Fibroblast of the aortic adventitia (primary cell): Measurements from ENCODE around the gene L3MBTL4. TPM values are rescaled to one million over a fixed set of nuclear protein-coding genes. Genes with fewer than 3 reads are reported as not detected.

Source experiments
- DNase-seq: peaks from one replicate; pipeline ENCODE4 v3.0.0-alpha.2; 2010; ENCODE audit warnings: low read depth
- H3K4me3 ChIP-seq: 2 replicates; pipeline ENCODE4 v1.5.1; 2011; ENCODE audit warnings: low read depth, mild to moderate bottlenecking, control low read depth, low read length, moderate library complexity
- total RNA-seq: library from RNA; depleted of rRNA; stranded (reverse); fragments of >200 nt; gene quantifications from 2 replicates; pipeline ENCODE4 v1.2.3, GENCODE V29; 2012; ENCODE audit warnings: low replicate concordance
- TF ChIP-seq, protein P1 (sequence below): IDR thresholded peaks from 2 replicates; pipeline ENCODE4 v1.5.1; 2011; ENCODE audit warnings: mild to moderate bottlenecking, low read length, control low read depth, inconsistent platforms; ENCODE audit not compliant: insufficient read depth

L3MBTL4 gene
- total RNA-seq, 1 donor, result not detected

GRCh38 chr18:5979971-5980457, 434.7 kb downstream of the L3MBTL4 start:
- TF ChIP-seq, protein P1, sequence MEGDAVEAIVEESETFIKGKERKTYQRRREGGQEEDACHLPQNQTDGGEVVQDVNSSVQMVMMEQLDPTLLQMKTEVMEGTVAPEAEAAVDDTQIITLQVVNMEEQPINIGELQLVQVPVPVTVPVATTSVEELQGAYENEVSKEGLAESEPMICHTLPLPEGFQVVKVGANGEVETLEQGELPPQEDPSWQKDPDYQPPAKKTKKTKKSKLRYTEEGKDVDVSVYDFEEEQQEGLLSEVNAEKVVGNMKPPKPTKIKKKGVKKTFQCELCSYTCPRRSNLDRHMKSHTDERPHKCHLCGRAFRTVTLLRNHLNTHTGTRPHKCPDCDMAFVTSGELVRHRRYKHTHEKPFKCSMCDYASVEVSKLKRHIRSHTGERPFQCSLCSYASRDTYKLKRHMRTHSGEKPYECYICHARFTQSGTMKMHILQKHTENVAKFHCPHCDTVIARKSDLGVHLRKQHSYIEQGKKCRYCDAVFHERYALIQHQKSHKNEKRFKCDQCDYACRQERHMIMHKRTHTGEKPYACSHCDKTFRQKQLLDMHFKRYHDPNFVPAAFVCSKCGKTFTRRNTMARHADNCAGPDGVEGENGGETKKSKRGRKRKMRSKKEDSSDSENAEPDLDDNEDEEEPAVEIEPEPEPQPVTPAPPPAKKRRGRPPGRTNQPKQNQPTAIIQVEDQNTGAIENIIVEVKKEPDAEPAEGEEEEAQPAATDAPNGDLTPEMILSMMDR, result no peak
- DNase-seq, result no peak
- no peak overlapping the region for H3K4me3 ChIP-seq

DNA sequence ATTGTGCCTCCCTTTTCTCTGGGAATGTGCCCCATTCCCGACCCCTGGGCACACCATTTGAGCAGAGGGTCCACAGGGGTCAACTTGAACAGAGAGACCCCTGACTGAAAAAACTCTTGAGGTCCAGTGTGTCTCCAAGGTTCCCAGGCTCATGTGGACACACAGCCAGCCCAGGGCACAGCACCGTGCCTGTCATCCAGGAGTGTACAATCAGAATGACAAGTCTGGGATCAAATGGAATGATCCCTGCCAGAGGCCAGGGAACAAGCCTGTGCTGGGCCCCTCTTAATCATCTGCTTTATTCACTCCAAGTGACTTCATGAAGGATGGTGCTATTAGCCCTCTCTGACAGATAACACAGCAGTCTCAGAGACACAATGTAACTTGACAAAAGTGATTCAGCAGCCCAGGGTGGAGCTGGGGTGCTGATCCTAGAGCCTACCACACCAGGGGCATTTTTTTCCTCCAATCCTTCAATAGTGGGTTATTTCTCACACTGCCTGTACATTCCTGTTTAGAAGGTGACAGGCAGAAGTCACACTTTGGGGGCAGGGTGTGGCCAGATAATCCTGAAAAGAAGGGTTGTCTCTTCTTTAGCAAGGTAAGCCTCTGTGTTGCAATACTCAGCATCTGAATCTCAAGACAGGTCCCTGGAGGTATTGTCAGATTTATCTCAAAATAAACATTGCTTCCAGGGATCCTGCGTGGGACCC, 435.4 kb downstream of the L3MBTL4 start:
- H3K4me3 ChIP-seq, result no peak overlapping the region
- DNase-seq, result no peak
- TF ChIP-seq, protein P1, result no peak

DNA sequence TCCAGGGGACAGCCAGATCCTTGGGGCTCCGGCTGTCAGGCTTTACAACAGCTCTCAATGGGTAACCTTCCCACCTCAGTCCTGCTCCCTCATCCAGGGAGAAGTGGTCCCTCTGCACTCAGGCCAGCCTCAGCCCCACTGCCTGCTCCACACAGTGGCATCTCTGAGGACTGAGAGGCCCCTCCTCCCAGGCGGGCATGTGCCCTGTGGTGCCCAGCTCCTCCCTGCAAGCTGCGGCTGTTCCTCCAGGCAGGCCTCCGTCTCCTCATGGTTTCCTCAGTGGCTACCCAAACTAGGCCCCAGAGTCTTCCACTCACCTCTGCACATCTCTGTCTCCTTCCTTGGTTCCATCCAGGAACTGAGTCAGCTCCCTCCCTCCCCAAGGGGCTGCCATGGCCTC, 437.7 kb downstream of the L3MBTL4 start:
- H3K4me3 ChIP-seq, result no peak overlapping the region
- TF ChIP-seq, protein P1, result no peak
- DNase-seq, result no peak

DNA sequence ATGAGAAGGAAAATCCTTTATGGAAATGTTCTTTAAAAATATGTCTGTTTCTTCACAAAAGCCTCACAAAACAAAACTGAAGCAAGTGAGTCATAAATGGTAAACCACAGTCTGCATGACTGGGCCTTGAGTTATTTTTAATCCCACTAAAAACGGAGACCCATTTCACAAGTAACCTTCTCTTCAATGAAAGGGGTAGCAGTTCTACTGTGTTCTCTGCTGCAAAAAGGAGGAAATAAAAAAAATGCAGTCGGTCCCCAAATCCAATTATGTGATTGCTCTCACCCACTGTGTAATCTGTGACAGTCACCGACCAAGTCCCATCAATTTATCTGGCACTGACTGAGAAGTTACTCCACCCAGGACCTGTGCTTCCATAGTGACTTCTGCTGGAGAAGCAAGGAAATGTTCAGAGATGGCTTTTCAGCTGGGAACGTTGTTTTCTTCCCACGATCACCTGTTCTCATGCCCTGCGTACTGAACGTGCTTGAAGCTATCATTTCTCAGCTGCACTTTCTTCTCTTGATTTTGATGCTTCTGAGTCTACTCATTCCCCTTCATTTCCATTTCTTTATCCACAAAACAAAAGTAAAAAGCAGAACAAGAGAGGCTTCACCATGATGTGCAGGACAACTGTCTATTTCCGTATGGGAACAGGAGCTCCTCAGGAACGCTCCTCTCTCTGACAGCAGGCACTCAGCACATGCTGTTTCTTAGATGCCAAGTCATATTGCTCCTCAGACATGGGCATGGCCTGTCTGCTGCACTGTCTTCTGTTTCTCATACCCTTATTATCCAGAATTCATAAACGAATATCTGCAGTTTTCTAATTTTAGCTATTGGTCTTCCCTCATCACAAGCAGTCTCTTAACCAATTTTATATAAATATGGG, 439.4 kb downstream of the L3MBTL4 start:
- DNase-seq, result peak; percentile 83
- TF ChIP-seq, protein P1, result peak; percentile 25

DNA sequence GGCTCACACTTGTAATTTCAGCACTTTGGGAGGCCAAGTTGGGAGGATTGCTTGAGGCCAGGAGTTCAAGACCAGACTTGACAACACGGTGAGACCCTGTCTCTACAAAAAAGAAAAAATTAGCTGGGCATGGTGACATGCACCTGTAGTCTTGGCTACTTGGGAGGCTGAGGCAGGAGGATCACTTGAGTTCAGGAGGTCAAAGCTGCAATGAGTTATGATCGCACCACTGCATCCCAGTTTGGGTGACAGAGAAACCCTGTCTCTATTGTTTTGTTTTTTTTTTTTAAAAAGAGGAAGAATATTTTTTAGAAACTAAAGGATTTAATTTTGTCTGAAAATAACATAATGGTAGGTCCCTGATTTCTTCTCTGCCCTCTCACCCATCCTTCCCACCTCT, 440.0 kb downstream of the L3MBTL4 start:
- TF ChIP-seq, protein P1, result no peak
- H3K4me3 ChIP-seq, result no peak overlapping the region

More for the DNA sequence above, 439.4 kb downstream of the L3MBTL4 start:
- H3K4me3 ChIP-seq, result no peak overlapping the region

GRCh38 chr18:5973099-5973498, 441.6 kb downstream of the L3MBTL4 start:
- TF ChIP-seq, protein P1, result no peak
- no peak overlapping the region for H3K4me3 ChIP-seq
- no peak for DNase-seq

More for the DNA sequence above, 440.0 kb downstream of the L3MBTL4 start:
- no peak for DNase-seq
